OCI-LY1 (cell line): Measurements from ENCODE around the gene C2orf66.

Source experiments
- H2AFZ ChIP-seq: fragments of 200-600 bp; sonication (generic), shearing (Covaris generic); 2 replicates; pipeline ENCODE4 v1.6.0; 2014; ENCODE audit warnings: antibody characterized with exemption, mild to moderate bottlenecking, low read length
- H3F3A ChIP-seq: fragments of 200-600 bp; sonication (generic), shearing (Covaris generic); 2 replicates; pipeline ENCODE4 v1.6.0; 2014; ENCODE audit warnings: mild to moderate bottlenecking, antibody characterized with exemption, low read length, moderate library complexity; ENCODE audit not compliant: insufficient read depth
- H3K27ac ChIP-seq: fragments of 200-600 bp; sonication (generic); 2 replicates; pipeline ENCODE4 v1.5.1; 2014; ENCODE audit warnings: low read length, mixed run types, mild to moderate bottlenecking, low read depth; ENCODE audit not compliant: poor library complexity, severe bottlenecking
- H3K27me3 ChIP-seq: fragments of 200-600 bp; sonication (generic); 2 replicates; pipeline ENCODE4 v1.6.0; 2014; ENCODE audit warnings: antibody characterized with exemption, mild to moderate bottlenecking, low read length, moderate library complexity; ENCODE audit not compliant: insufficient read depth
- H3K36me3 ChIP-seq: fragments of 200-600 bp; sonication (generic); 2 replicates; pipeline ENCODE4 v1.6.1; 2014; ENCODE audit warnings: mild to moderate bottlenecking, antibody characterized with exemption, low read length, moderate library complexity, mixed read lengths; ENCODE audit not compliant: insufficient read depth
- H3K4me1 ChIP-seq: fragments of 200-600 bp; sonication (generic); 2 replicates; pipeline ENCODE4 v1.5.1; 2014; ENCODE audit warnings: mild to moderate bottlenecking, low read length, moderate library complexity; ENCODE audit not compliant: insufficient read depth, severe bottlenecking
- H3K4me2 ChIP-seq: fragments of 200-600 bp; sonication (generic), shearing (Covaris generic); 2 replicates; pipeline ENCODE4 v1.6.1; 2014; ENCODE audit warnings: low read length
- H3K4me3 ChIP-seq: fragments of 200-600 bp; sonication (generic); 2 replicates; pipeline ENCODE4 v1.5.1; 2014; ENCODE audit warnings: low read length, low read depth, mild to moderate bottlenecking, mixed read lengths; ENCODE audit not compliant: poor library complexity, severe bottlenecking
- H3K79me2 ChIP-seq: fragments of 200-600 bp; shearing (Covaris generic); 2 replicates; pipeline ENCODE4 v1.6.1; 2016; ENCODE audit warnings: mixed run types, low read length, mixed read lengths; ENCODE audit not compliant: insufficient read depth
- H3K9ac ChIP-seq: fragments of 200-600 bp; sonication (generic), shearing (Covaris generic); 2 replicates; pipeline ENCODE4 v1.6.1; 2014; ENCODE audit warnings: mild to moderate bottlenecking, low read length, mixed read lengths
- H3K9me2 ChIP-seq: fragments of 200-600 bp; sonication (generic), shearing (Covaris generic); 2 replicates; pipeline ENCODE4 v1.6.1; 2014; ENCODE audit warnings: low read depth, mild to moderate bottlenecking, low read length, mixed read lengths
- H3K9me3 ChIP-seq: fragments of 200-600 bp; shearing (Covaris generic); 2 replicates; pipeline ENCODE4 v1.6.1; 2014; ENCODE audit warnings: low read length, mixed read lengths
- H4K20me1 ChIP-seq: fragments of 200-600 bp; sonication (generic), shearing (Covaris generic); 2 replicates; pipeline ENCODE4 v1.6.0; 2016; ENCODE audit warnings: mild to moderate bottlenecking, low read length; ENCODE audit not compliant: insufficient read depth
- CTCF ChIP-seq: fragments of 200-600 bp; sonication (generic), shearing (Covaris generic); IDR thresholded peaks from 2 replicates; pipeline ENCODE4 v1.5.1; 2017; ENCODE audit warnings: mild to moderate bottlenecking, antibody characterized with exemption, low read length, moderate library complexity, mixed read lengths
- EZH2 ChIP-seq: fragments of 200-600 bp; sonication (generic), shearing (Covaris generic); IDR thresholded peaks from 2 replicates; pipeline ENCODE4 v1.8.0; 2017; ENCODE audit warnings: borderline replicate concordance, mixed run types, mild to moderate bottlenecking, antibody characterized with exemption, low read length, moderate library complexity, mixed read lengths

The C2orf66 gene

GRCh38 chr2:196798980-196799379, 10.2 kb downstream of the C2orf66 start:
- peaks cover 14% of the 10 kb centered on the region for H3K4me1 ChIP-seq
- H3K9ac ChIP-seq: peak overlapping the region; percentile 90
- peak overlapping the region; percentile 80 for H3K4me3 ChIP-seq
- H3K4me2 ChIP-seq: peak overlapping the region; percentile 92
- TF ChIP-seq EZH2 (no peak), CTCF (no peak)
- no peaks in the 10 kb centered on the region for H3F3A ChIP-seq
- peak overlapping the region; percentile 13 for H3K27ac ChIP-seq
- no peaks in the 10 kb centered on the region for H4K20me1 ChIP-seq
- H3K9me3 ChIP-seq: no peaks in the 10 kb centered on the region
- H3K79me2 ChIP-seq: peaks cover 7% of the 10 kb centered on the region
- no peaks in the 10 kb centered on the region for H3K9me2 ChIP-seq
- no peaks in the 10 kb centered on the region for H3K27me3 ChIP-seq
- peaks cover 31% of the 10 kb centered on the region for H3K36me3 ChIP-seq
- H2AFZ ChIP-seq: peak overlapping the region; percentile 82

GRCh38 chr2:196792865-196793264, 16.3 kb downstream of the C2orf66 start:
- Histone ChIP-seq H3K36me3 (peaks cover 88% of the 10 kb centered on the region), H3K27me3 (no peaks in the 10 kb centered on the region), H3F3A (no peaks in the 10 kb centered on the region), H3K4me1 (no peaks in the 10 kb centered on the region), H3K27ac (no peak overlapping the region), H3K9me3 (no peaks in the 10 kb centered on the region), H4K20me1 (no peaks in the 10 kb centered on the region), H3K9me2 (no peaks in the 10 kb centered on the region), H3K9ac (no peak overlapping the region), H3K4me2 (no peak overlapping the region), H3K79me2 (no peaks in the 10 kb centered on the region), H2AFZ (no peak overlapping the region), H3K4me3 (no peak overlapping the region)
- TF ChIP-seq EZH2 (no peak), CTCF (no peak)

GRCh38 chr2:196783431-196784094, 25.6 kb downstream of the C2orf66 start:
- Histone ChIP-seq H4K20me1 (no peaks in the 10 kb centered on the region), H3K4me1 (no peaks in the 10 kb centered on the region), H3K4me3 (no peak overlapping the region), H3K4me2 (no peak overlapping the region), H2AFZ (no peak overlapping the region), H3K9ac (no peak overlapping the region), H3K27me3 (no peaks in the 10 kb centered on the region), H3K9me2 (no peaks in the 10 kb centered on the region), H3K36me3 (peaks cover 99% of the 10 kb centered on the region), H3K9me3 (no peaks in the 10 kb centered on the region), H3K27ac (no peak overlapping the region), H3F3A (no peaks in the 10 kb centered on the region), H3K79me2 (no peaks in the 10 kb centered on the region)
- TF ChIP-seq CTCF: no peak
- no peak for TF ChIP-seq EZH2
